ENCODE data around the gene LRBA.
"Not testable (repeated sequence)": the region's sequence is repeated elsewhere in the genome, so short reads cannot be mapped to it uniquely, and the experiment has no call there.

The LRBA gene

DNA sequence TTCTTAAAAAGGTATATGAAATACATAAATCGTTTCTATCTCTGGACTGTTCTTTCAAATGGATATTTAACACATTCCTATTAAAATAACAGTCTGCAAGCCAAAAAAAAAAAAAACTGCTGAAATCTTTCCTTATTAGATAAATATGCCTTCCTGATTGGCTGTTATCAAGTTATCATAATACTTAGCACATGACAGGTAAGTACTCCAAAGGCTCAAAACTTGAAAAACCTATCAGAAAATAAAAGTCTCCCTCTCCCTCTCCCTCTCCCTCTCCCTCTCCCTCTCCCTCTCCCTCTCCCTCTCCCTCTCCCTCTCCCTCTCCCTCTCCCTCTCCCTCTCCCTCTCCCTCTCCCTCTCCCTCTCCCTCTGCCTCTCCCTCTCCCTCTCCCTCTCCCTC is 356.8 kb downstream of the LRBA start:
- DNase-seq, result not testable (repeated sequence)

- DNase-seq, result peak; percentile 45
Measured at GRCh38 chr4:150656891-150657290, 358.2 kb downstream of the LRBA start.

DNA sequence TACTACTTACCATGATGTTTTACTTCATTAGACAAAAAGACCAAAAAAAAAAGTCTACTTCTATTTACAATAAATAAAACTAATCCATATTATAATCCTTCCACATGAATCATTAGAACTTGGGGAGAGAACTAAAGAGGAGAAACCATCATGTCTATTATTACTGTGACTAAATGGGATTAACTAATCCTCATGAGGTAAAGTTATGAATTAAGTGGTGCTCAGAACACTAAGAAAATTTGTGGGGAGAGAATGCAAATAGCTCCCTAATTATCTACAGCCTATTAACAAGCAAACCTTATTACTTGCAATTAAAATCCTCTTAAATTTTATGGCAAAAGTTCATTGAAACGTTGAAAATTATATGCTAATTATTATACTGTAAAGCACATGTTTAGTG is 364.3 kb downstream of the LRBA start:
- no peak for DNase-seq

DNA sequence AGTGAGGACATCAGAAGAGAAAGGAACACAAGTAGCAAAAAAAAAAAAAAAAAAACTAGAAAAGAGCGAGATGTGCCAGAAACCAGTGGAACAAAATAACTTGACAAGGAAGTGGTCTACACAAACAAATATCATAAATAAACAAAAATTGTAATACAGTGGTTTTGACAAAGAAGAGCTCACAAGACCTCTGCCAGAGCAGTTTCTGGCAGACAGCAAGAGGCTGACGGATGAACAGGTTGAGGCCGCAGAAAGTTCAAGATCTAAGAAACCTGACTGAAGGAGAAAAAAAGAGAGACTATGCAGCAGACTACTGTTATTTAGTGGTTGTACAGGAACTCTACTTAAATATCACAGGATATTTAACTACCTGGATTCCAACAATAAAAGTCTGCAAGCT is 367.0 kb downstream of the LRBA start:
- DNase-seq, result no peak

GRCh38 chr4:150647008-150647407 is 368.1 kb downstream of the LRBA start:
- DNase-seq, result no peak

GRCh38 chr4:150641612-150642011 is 373.5 kb downstream of the LRBA start:
- no peak for DNase-seq

DNA sequence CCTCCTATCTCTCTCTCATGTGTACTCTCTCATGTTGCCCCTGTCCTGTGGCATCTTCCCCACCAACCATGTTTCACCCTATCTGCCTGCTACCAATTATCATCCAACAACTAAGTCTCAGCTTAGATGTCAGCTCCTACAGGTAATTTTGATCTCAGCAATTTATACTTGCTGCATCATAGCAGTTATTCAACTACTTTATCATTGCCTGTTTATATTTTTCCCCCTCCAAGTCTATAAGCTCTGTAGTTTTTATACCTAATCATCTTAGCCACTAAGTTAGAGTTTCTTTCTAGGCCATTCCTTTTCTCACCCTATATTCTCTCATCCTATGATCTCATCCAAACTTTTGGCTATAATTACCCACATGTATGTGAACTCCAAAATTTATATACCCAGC is 382.4 kb downstream of the LRBA start:
- no peak for DNase-seq

GRCh38 chr4:150628073-150628472 is 387.0 kb downstream of the LRBA start:
- DNase-seq, result no peak

GRCh38 chr4:150625033-150625432 is 390.1 kb downstream of the LRBA start:
- DNase-seq, result peak; percentile 42

DNA sequence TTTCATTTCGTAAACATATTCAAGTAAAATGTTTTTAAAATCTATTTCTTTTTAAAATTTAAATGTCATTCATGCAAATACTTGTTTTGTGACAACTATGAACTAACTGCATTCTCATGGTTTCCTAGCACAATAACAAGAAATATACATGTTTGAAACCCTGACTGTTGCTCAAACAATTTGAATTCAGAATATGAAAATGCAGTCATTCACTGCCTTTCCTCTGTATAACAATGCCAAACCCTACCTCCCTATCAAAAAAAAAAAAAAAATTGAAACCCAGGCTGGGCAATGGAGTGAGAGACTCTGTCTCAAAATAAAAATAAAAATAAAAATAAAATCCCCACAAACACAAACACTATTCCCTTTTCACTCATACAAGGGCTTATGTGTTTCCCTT is 391.0 kb downstream of the LRBA start:
- no peak for DNase-seq

DNA sequence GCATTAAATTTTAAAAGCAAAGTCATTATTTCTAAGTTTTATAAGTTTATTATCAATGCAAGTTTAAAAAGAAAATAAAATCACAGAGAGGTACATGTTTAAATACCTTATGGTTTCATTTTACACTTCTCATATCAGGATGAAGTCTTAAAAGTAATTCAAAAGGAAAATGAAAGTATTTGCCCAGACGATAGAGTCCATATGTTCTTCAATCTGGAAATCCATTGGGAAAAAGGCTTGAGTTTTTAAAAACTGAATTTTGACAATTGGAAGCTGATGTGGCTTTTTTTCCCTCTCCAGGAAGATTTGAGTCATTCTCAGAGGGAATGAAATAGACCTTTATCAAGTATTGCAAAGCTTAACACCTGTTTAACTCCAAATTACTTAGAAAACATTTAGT is 396.0 kb downstream of the LRBA start:
- no peak for DNase-seq

GRCh38 chr4:150609131-150609530 is 406.0 kb downstream of the LRBA start:
- no peak for DNase-seq

DNA sequence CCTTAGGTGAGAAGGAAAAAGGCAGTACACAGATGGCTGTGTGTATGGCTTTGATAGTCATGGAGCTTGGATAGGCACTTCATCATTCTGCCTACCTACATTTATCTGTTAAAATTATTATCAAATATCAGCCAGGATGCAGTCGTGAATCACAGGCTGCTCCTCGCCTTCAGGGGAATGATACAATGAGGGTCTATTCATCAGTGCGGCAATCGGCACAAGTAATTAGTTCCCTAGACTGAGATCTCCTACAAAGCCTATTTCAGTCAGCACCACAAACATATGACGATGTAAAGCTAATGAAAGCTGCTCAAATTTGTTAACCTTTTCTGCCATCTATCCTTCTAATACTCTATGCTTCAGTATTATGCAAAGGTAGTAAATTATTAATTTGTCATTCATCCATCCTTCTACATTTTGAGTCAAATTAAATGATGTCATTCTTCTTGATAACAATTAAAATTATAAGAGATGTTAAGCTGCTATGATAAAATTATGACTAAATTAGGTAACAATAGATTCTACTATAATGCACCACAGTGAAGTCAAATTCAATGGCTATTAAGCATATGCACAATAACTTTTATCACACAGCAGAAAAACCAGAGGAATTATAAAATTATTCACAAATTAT is 414.2 kb downstream of the LRBA start:
- DNase-seq, result no peak

GRCh38 chr4:150599547-150599946 is 415.5 kb downstream of the LRBA start:
- no peak for DNase-seq

- no peak for DNase-seq
Measured at GRCh38 chr4:150598909-150599308, 416.2 kb downstream of the LRBA start.

GRCh38 chr4:150593996-150594395 is 421.1 kb downstream of the LRBA start:
- DNase-seq, result peak; percentile 61

GRCh38 chr4:150591904-150592303 is 423.2 kb downstream of the LRBA start:
- no peak for DNase-seq

DNA sequence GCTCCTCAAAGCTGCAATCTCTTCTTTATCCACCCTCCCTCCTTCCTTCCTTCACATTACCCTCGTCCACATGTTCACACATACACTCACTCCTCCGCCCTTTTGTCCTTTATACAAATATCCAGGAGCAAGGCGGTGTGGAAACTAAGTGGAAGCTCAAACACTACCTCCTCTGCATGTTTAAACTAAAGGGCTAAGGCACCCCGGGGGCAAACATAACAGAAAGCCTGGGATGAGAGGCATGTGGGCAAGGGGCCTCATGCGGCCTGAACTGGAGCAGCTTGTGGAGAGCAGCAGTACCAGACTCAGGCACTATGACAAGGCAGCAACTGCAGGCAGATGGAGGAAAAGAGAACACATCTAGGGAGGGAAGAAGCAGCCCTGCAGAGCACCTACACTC is 423.7 kb downstream of the LRBA start:
- DNase-seq, result no peak

GRCh38 chr4:150590631-150591030 is 424.5 kb downstream of the LRBA start:
- no peak for DNase-seq

DNA sequence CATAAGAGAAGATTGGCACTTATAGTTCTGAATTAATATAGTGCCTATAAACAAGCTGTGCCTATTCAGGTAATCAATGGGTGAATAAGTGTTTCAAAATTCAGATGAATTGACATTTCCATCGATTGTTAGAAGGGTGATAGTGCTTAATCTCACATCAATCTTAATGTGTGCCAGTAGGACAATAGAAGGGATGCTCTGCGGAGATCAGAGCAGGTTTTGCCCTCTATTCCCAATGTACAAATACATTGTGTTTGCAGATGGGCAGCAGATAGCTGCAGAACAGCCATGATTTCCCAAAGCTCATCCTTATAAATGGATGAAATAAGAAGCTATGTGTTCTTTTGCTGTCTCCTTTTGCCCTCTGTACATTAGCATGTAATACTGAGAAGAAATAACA is 425.9 kb downstream of the LRBA start:
- no peak for DNase-seq

DNA sequence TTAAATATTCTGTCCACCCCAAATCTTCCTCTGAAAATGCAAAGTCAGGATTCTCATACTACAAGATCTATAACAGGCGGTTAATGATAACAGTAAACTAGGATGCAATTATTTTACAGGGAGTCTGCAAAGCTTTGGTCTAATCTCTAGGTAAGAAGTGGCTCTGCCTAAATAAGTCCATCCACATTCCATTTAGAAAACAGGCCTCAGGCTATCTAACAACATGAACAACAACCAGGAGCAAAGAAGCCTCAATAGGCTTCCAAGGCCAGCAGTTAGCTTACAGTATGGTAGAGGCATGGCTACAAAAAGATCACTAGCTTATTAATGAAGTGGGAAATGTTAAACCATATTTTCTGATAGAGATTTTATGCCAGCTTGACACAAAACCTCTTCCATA is 426.8 kb downstream of the LRBA start:
- no peak for DNase-seq

GRCh38 chr4:150586162-150586810 is 428.8 kb downstream of the LRBA start:
- DNase-seq, result no peak

- no peak for DNase-seq
Measured at GRCh38 chr4:150585611-150586010, 429.5 kb downstream of the LRBA start.

- DNase-seq, result no peak
Measured at GRCh38 chr4:150584111-150584915, 430.8 kb downstream of the LRBA start.

Data from hematopoietic multipotent progenitor cell treated with erythropoietin and hydrocortisone succinate and interleukin-3 and kit ligand, for 4 days (in vitro differentiated cells).